ENCODE results near the gene CLRN2. TPM values are rescaled to one million over a fixed set of nuclear protein-coding genes. Genes with fewer than 3 reads are reported as not detected.

Gene CLRN2
- total and polyA plus RNA-seq, 2 donors (not counting 3 experiments of a cell fraction or from before 2014, with no cell fraction given): not detected

DNA sequence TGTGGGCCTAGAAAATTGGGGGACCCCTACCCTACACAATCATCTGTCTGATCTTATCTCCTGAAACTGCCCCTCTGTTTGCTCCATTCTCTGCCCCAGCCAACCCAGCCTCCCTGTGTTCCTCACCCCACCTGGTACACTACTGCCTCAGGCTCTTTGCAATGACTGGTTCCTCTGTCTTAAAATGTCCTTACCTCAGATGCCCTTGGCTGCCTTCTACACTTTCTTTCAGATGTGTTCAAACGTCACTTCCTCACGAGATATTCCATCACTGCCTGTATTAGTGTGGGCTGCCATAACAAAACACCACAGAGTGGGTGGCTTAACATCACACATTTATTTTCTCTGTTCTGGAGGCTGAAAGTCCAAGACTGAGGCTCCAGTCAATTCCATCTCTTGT, 32.2 kb upstream of the CLRN2 start:
- H3K9me1 ChIP-seq (replicated peaks; ENCODE audit: control insufficient read depth, extremely low read depth, insufficient read depth, low read length): no peaks in the 10 kb centered on the region
- H3K9ac ChIP-seq (replicated peaks; ENCODE audit: extremely low read depth, insufficient read depth, low read length): no peak overlapping the region
- H3K4me2 ChIP-seq (ENCODE audit: insufficient read depth, low read length): no peak overlapping the region
- H3K79me2 ChIP-seq (ENCODE audit: control insufficient read depth, insufficient read depth, low read length): no peaks in the 10 kb centered on the region
- FAIRE-seq: no peak
- no peaks in the 10 kb centered on the region for H3K9me3 ChIP-seq (replicated peaks; ENCODE audit: control insufficient read depth, insufficient read depth, low read length)
- H3K27me3 ChIP-seq (ENCODE audit: control insufficient read depth in 2 of 2, insufficient read depth in 2 of 2, low read length in 2 of 2): no peaks in the 10 kb centered on the region
- H3K4me1 ChIP-seq (ENCODE audit: control insufficient read depth, extremely low read depth, insufficient read depth, low read length): no peaks in the 10 kb centered on the region
- TF ChIP-seq MYC (IDR thresholded peaks at IDR 0.05; ENCODE audit: low read depth, low read length) (no peak), JUN (IDR thresholded peaks at IDR 0.05; ENCODE audit: borderline replicate concordance, insufficient read depth, insufficient read length, low read depth) (no peak), GATA2 (IDR thresholded peaks at IDR 0.05; ENCODE audit: insufficient read depth, insufficient read length, low read depth, low read length) (no peak), EZH2 (IDR thresholded peaks at IDR 0.05; ENCODE audit: borderline replicate concordance, low read depth, low read length, severe bottlenecking) (no peak), POLR2A (IDR thresholded peaks at IDR 0.05; ENCODE audit: low read depth, low read length) (no peak), POLR2AphosphoS5 (IDR thresholded peaks at IDR 0.05; ENCODE audit: insufficient read depth, low read depth, low read length) (no peak), CTCF (IDR thresholded peaks at IDR 0.05; ENCODE audit: extremely low read depth in 1 of 2, insufficient read depth in 1 of 2, low read depth in 1 of 2, low read length in 2 of 2) (no peak)
- TF ChIP-seq, protein P1, sequence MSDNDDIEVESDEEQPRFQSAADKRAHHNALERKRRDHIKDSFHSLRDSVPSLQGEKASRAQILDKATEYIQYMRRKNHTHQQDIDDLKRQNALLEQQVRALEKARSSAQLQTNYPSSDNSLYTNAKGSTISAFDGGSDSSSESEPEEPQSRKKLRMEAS (IDR thresholded peaks at IDR 0.05; ENCODE audit: insufficient read depth, insufficient read length): no peak
- ChIA-PET CTCF (no interaction called here), POLR2A (no interaction called here)
- no peaks in the 10 kb centered on the region for H4K20me1 ChIP-seq (replicated peaks; ENCODE audit: control insufficient read depth, extremely low read depth, insufficient read depth, low read length)
- dilution Hi-C loops (cut with MboI; ENCODE audit: extremely low pct_ligation_motif_present, low sequenced_read_pairs): no loop called here
- no peak overlapping the region for H3K4me3 ChIP-seq (replicated peaks in 1 of 3; ENCODE audit: insufficient read depth in 1 of 3, low read depth in 1 of 3, low read length in 3 of 3)
- BruUV-seq (replicated peaks): no TSS peak
- intact Hi-C loops (cut with micrococcal nuclease): no loop called here
- no peak overlapping the region for H2AFZ ChIP-seq (ENCODE audit: low read depth, low read length)
- DNase-seq (ENCODE audit: low read depth, low spot score): no peak
- no peak overlapping the region for H3K27ac ChIP-seq (ENCODE audit: insufficient read depth, low read depth, low read length)
- no peaks in the 10 kb centered on the region for H3K36me3 ChIP-seq (ENCODE audit: control insufficient read depth in 2 of 2, extremely low read depth in 1 of 2, insufficient read depth in 2 of 2, low read length in 2 of 2)
